HG03135 (cell line): Measurements from ENCODE around the gene IFRD2.

Source experiments
- ATAC-seq: cut with Tn5 transposase; IDR thresholded peaks from one replicate; pipeline ENCODE4 v1.9.1; 2021; ENCODE audit warnings: mild to moderate bottlenecking, moderate library complexity; ENCODE audit not compliant: unreplicated experiment

The IFRD2 gene

GRCh38 chr3:50302095-50303012 lies 10.1 kb upstream of the IFRD2 start:
- ATAC-seq = no peak

- no peak for ATAC-seq
Measured at GRCh38 chr3:50300681-50301254, 8.5 kb upstream of the IFRD2 start.

- ATAC-seq = no peak
Measured at GRCh38 chr3:50299929-50300680, 7.9 kb upstream of the IFRD2 start.

- no peak for ATAC-seq
Measured at GRCh38 chr3:50299638-50299928, 7.4 kb upstream of the IFRD2 start.

GRCh38 chr3:50298836-50299637 lies 6.8 kb upstream of the IFRD2 start, which contains the start of the genes HYAL3 and NAA80:
Gene HYAL3 (minus strand): TSS chr3:50299405. CDS start chr3:50295602, 3,803 bp downstream.
Gene NAA80 (minus strand): TSS chr3:50299405. CDS start chr3:50297463, 1,942 bp downstream.
- ATAC-seq = peak; percentile 81

GRCh38 chr3:50297896-50298725 lies 5.9 kb upstream of the IFRD2 start:
- ATAC-seq = no peak

- ATAC-seq = no peak
Measured at GRCh38 chr3:50297384-50297775, 5.2 kb upstream of the IFRD2 start.

- no peak for ATAC-seq
Measured at GRCh38 chr3:50296721-50297383, 4.6 kb upstream of the IFRD2 start.

GRCh38 chr3:50295553-50296431 lies 3.6 kb upstream of the IFRD2 start:
- ATAC-seq = no peak

GRCh38 chr3:50294492-50295403 lies 2.5 kb upstream of the IFRD2 start:
- ATAC-seq = no peak

- ATAC-seq = no peak
Measured at GRCh38 chr3:50294089-50294488, 1.9 kb upstream of the IFRD2 start.

GRCh38 chr3:50293079-50293801 lies 1.0 kb upstream of the IFRD2 start:
- ATAC-seq = no peak

GRCh38 chr3:50290161-50290641 lies 2.0 kb downstream of the IFRD2 start:
- no peak for ATAC-seq

GRCh38 chr3:50289130-50289529 lies 3.1 kb downstream of the IFRD2 start:
- no peak for ATAC-seq

GRCh38 chr3:50288387-50289007 lies 3.7 kb downstream of the IFRD2 start:
- ATAC-seq = no peak

GRCh38 chr3:50287262-50287661 lies 5.0 kb downstream of the IFRD2 start:
- no peak for ATAC-seq
